8988T (cell line): ENCODE measurements around the gene UBE2E2.

ENCODE experiments used
- DNase-seq: peaks from one replicate; pipeline ENCODE4 v3.0.0; 2011

The UBE2E2 gene

GRCh38 chr3:23450051-23450450 is 246.9 kb downstream of the UBE2E2 start:
- DNase-seq, result no peak

GRCh38 chr3:23450806-23451205 is 247.7 kb downstream of the UBE2E2 start:
- DNase-seq, result no peak

GRCh38 chr3:23452408-23452807 is 249.3 kb downstream of the UBE2E2 start:
- DNase-seq, result no peak

GRCh38 chr3:23455084-23455483 is 252.0 kb downstream of the UBE2E2 start:
- no peak for DNase-seq

- no peak for DNase-seq
These were observed 252.6 kb downstream of the UBE2E2 start for GRCh38 chr3:23455775-23456174.

- no peak for DNase-seq
These were observed 254.6 kb downstream of the UBE2E2 start for GRCh38 chr3:23457697-23458096.

- DNase-seq, result no peak
These were observed 256.3 kb downstream of the UBE2E2 start for GRCh38 chr3:23459465-23459864.

- DNase-seq, result no peak
These were observed 256.9 kb downstream of the UBE2E2 start for GRCh38 chr3:23459889-23460546.

- no peak for DNase-seq
These were observed 257.9 kb downstream of the UBE2E2 start for GRCh38 chr3:23461069-23461468.

- no peak for DNase-seq
These were observed 260.7 kb downstream of the UBE2E2 start for GRCh38 chr3:23463791-23464190.

- DNase-seq, result no peak
These were observed 262.4 kb downstream of the UBE2E2 start for GRCh38 chr3:23465569-23465968.

- no peak for DNase-seq
These were observed 265.1 kb downstream of the UBE2E2 start for GRCh38 chr3:23468203-23468602.

GRCh38 chr3:23474580-23475357 is 271.6 kb downstream of the UBE2E2 start:
- DNase-seq, result no peak

GRCh38 chr3:23475446-23475845 is 272.3 kb downstream of the UBE2E2 start:
- DNase-seq, result no peak

- DNase-seq, result no peak
These were observed 275.9 kb downstream of the UBE2E2 start for GRCh38 chr3:23479026-23479425.

- no peak for DNase-seq
These were observed 276.6 kb downstream of the UBE2E2 start for GRCh38 chr3:23479615-23480328.

- no peak for DNase-seq
These were observed 277.2 kb downstream of the UBE2E2 start for GRCh38 chr3:23480329-23480714.

- no peak for DNase-seq
These were observed 278.0 kb downstream of the UBE2E2 start for GRCh38 chr3:23481011-23481615.

GRCh38 chr3:23481616-23482278 is 278.6 kb downstream of the UBE2E2 start:
- no peak for DNase-seq

- no peak for DNase-seq
These were observed 281.3 kb downstream of the UBE2E2 start for GRCh38 chr3:23484386-23484785.

GRCh38 chr3:23485922-23486321 is 282.8 kb downstream of the UBE2E2 start:
- DNase-seq, result no peak

GRCh38 chr3:23487015-23487414 is 283.9 kb downstream of the UBE2E2 start:
- DNase-seq, result no peak

GRCh38 chr3:23488618-23489017 is 285.5 kb downstream of the UBE2E2 start:
- no peak for DNase-seq
